HepG2 (cell line): Measurements from ENCODE around the gene CNGA1. TPM values are rescaled to one million over a fixed set of nuclear protein-coding genes. Genes with fewer than 3 reads are reported as not detected.

Experiments used
- BRD4 ChIP-seq: sonication (generic); formaldehyde crosslinking; IDR thresholded peaks from 2 replicates; pipeline ENCODE4 v1.4.0; 2020; ENCODE audit warnings: missing genetic modification reagents
- SALL1 ChIP-seq: sonication (generic); formaldehyde crosslinking; IDR thresholded peaks from 2 replicates; pipeline ENCODE4 v1.8.0; 2022; ENCODE audit warnings: mild to moderate bottlenecking, missing genetic modification reagents
- SUZ12 ChIP-seq: fragments of 150-350 bp; IDR thresholded peaks from 2 replicates; pipeline ENCODE4 v1.6.1; 2014; ENCODE audit warnings: low read depth, low read length
- TBP ChIP-seq: sonication (generic); formaldehyde crosslinking; IDR thresholded peaks from 2 replicates; pipeline ENCODE4 v1.5.0; 2020; ENCODE audit warnings: missing genetic modification reagents
- ZBTB20 ChIP-seq: sonication (generic); formaldehyde crosslinking; IDR thresholded peaks from 2 replicates; pipeline ENCODE4 v1.8.1; 2023; ENCODE audit warnings: missing genetic modification reagents, low read depth, mild to moderate bottlenecking, borderline replicate concordance
- ZNF234 ChIP-seq: sonication (generic); formaldehyde crosslinking; conservative IDR thresholded peaks from 2 replicates; pipeline ENCODE4 v1.5.1; 2020; ENCODE audit warnings: mild to moderate bottlenecking, missing genetic modification reagents
- ZNF501 ChIP-seq: sonication (generic); formaldehyde crosslinking; IDR thresholded peaks from 2 replicates; pipeline ENCODE4 v1.5.1; 2020; ENCODE audit warnings: mild to moderate bottlenecking, moderate library complexity, missing genetic modification reagents
- polyA plus RNA-seq, 8 experiments: library from polyadenylated mRNA; depleted of rRNA in 3 of 8; stranded (reverse) in 7 of 8; unstranded in 1 of 8; fragments of >200 nt; fragmentation: Illumina TruSeq in 4 of 8; extraction: Trizol in 4 of 8; gene quantifications; 2 replicates each; pipeline versions ENCODE4 v1.2.1 to v1.2.3, GENCODE V29; 2011 to 2016; ENCODE audit warnings: low read depth in 4 of 8, missing spikeins in 1 of 8, mixed read lengths in 1 of 8; ENCODE audit not compliant: insufficient read depth in 1 of 8
- total RNA-seq, 5 experiments: library from RNA; depleted of rRNA; stranded (reverse); fragments of >200 nt; fragmentation: Illumina TruSeq; extraction: Trizol; gene quantifications; 2 replicates each; pipeline ENCODE4 v1.2.3, GENCODE V29; 2016; ENCODE audit warnings: low read depth in 1 of 5
- TF ChIP-seq, protein P1 (sequence below): sonication (generic); formaldehyde crosslinking; IDR thresholded peaks from 2 replicates; pipeline ENCODE4 v1.4.0; 2020; ENCODE audit warnings: mild to moderate bottlenecking, missing genetic modification reagents, borderline replicate concordance
- TF ChIP-seq, protein P2 (sequence below): sonication (generic); formaldehyde crosslinking; conservative IDR thresholded peaks from 2 replicates; pipeline ENCODE4 v1.4.0; 2020; ENCODE audit warnings: missing genetic modification reagents
- TF ChIP-seq, protein P3 (sequence below): sonication (generic); formaldehyde crosslinking; IDR thresholded peaks from 2 replicates; pipeline ENCODE4 v1.9.0; 2021; ENCODE audit warnings: missing genetic modification reagents, mild to moderate bottlenecking, borderline replicate concordance

Gene CNGA1
- total and polyA plus RNA-seq, 2 of the 13 experiments (the other 11 are each of a cell fraction or from before 2014, with no cell fraction given): 0.22 to 0.40 TPM

DNA sequence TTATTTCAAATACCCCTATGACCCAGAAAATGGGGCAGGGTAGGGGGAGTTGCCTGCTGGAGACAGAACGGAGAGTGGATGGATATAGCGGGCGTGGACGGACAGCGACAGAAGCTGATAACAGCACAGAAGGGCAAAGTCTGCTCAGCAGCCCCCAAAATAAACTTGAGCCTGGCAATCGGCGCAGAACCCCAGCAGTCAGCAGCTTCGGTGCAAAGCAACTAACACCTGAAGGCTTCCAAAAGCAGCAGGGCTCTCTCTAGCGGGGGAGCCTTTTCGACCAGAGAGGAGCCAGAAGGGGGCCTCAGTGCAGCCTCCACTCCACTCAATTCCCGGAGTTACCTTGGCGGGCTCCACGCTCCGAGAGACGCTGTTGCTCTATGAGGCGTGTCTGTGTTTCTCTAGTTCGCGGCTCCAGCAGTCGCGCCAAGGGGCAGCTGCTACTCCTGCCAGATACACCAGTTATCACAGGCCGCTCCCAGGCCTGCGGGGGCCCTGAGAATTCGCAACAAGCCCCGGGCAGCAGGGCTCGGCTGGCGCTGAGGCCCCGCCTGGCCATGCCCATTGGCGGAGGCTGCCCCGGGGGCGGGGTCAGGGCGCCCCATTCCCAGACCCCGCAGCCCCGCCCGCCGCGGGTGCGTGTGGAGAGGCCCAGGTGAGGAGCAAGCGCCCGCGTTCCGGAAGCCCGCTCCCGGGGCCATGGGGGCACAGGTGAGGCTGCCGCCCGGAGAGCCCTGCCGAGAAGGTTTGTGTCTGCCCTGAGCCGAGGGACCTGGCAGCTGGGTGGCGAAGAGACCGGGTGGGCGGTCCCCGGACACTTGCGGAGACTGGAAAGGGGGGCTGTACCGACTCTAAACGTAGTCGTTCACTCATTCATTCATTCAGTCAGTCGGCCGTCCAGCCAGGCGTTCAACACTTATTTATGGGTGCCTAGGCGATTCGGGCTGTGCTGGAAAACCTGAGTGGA is at the start of gene CNGA1, which contains the start of gene NIPAL1 (continued):
- TF ChIP-seq SALL1 (CRISPR knock-in tag) (peak; percentile 74), TBP (CRISPR knock-in tag) (no peak), ZBTB20 (CRISPR knock-in tag) (no peak), SUZ12 (no peak), ZNF234 (CRISPR knock-in tag) (no peak), BRD4 (CRISPR knock-in tag) (no peak), ZNF501 (peak; percentile 89)
- TF ChIP-seq, protein P1, sequence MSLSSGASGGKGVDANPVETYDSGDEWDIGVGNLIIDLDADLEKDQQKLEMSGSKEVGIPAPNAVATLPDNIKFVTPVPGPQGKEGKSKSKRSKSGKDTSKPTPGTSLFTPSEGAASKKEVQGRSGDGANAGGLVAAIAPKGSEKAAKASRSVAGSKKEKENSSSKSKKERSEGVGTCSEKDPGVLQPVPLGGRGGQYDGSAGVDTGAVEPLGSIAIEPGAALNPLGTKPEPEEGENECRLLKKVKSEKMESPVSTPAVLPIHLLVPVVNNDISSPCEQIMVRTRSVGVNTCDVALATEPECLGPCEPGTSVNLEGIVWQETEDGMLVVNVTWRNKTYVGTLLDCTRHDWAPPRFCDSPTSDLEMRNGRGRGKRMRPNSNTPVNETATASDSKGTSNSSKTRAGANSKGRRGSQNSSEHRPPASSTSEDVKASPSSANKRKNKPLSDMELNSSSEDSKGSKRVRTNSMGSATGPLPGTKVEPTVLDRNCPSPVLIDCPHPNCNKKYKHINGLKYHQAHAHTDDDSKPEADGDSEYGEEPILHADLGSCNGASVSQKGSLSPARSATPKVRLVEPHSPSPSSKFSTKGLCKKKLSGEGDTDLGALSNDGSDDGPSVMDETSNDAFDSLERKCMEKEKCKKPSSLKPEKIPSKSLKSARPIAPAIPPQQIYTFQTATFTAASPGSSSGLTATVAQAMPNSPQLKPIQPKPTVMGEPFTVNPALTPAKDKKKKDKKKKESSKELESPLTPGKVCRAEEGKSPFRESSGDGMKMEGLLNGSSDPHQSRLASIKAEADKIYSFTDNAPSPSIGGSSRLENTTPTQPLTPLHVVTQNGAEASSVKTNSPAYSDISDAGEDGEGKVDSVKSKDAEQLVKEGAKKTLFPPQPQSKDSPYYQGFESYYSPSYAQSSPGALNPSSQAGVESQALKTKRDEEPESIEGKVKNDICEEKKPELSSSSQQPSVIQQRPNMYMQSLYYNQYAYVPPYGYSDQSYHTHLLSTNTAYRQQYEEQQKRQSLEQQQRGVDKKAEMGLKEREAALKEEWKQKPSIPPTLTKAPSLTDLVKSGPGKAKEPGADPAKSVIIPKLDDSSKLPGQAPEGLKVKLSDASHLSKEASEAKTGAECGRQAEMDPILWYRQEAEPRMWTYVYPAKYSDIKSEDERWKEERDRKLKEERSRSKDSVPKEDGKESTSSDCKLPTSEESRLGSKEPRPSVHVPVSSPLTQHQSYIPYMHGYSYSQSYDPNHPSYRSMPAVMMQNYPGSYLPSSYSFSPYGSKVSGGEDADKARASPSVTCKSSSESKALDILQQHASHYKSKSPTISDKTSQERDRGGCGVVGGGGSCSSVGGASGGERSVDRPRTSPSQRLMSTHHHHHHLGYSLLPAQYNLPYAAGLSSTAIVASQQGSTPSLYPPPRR (CRISPR knock-in tag): no peak
- TF ChIP-seq, protein P2, sequence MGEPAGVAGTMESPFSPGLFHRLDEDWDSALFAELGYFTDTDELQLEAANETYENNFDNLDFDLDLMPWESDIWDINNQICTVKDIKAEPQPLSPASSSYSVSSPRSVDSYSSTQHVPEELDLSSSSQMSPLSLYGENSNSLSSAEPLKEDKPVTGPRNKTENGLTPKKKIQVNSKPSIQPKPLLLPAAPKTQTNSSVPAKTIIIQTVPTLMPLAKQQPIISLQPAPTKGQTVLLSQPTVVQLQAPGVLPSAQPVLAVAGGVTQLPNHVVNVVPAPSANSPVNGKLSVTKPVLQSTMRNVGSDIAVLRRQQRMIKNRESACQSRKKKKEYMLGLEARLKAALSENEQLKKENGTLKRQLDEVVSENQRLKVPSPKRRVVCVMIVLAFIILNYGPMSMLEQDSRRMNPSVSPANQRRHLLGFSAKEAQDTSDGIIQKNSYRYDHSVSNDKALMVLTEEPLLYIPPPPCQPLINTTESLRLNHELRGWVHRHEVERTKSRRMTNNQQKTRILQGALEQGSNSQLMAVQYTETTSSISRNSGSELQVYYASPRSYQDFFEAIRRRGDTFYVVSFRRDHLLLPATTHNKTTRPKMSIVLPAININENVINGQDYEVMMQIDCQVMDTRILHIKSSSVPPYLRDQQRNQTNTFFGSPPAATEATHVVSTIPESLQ: no peak
- TF ChIP-seq, protein P3, sequence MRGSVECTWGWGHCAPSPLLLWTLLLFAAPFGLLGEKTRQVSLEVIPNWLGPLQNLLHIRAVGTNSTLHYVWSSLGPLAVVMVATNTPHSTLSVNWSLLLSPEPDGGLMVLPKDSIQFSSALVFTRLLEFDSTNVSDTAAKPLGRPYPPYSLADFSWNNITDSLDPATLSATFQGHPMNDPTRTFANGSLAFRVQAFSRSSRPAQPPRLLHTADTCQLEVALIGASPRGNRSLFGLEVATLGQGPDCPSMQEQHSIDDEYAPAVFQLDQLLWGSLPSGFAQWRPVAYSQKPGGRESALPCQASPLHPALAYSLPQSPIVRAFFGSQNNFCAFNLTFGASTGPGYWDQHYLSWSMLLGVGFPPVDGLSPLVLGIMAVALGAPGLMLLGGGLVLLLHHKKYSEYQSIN: no peak
